ENCODE results near the gene TAAR8. TPM values are rescaled to one million over a fixed set of nuclear protein-coding genes. Genes with fewer than 3 reads are reported as not detected.
"Not testable (repeated sequence)": the region's sequence is repeated elsewhere in the genome, so short reads cannot be mapped to it uniquely, and the experiment has no call there.

TAAR8 gene
- total and polyA plus RNA-seq, 4 donors, result not detected

DNA sequence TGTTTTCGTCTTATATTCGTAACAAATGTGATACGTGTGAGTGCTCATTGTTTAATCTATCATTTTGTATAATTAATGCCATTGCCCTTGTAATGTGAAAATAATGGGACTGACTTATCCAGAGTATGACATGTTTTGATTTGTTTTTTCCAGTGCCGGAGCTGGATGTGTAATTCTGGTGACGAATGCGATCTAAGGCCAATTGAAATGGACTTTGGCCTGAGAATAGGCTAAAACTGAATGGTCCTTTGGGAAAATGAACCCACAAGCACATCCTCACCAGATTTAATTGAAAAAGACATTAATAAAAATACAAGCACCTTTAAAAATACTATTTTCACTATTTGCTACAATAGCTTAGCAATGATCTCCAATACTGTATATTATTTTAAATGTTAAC, 43.7 kb downstream of the TAAR8 start:
- no peaks in the 10 kb centered on the region for H3K27me3 ChIP-seq (ENCODE audit: control insufficient read depth in 3 of 3, insufficient read depth in 3 of 3, low read length in 2 of 3)
- H3K36me3 ChIP-seq (ENCODE audit: control insufficient read depth in 4 of 4, insufficient read depth in 4 of 4, low read length in 4 of 4), result no peaks in the 10 kb centered on the region
- 87 to 91% methylated on average over 6 of the region's 6 CpGs for WGBS, 2 donors
- no peak for DNase-seq
- H3K27ac ChIP-seq (ENCODE audit: low read depth in 1 of 2, low read length in 1 of 2), result no peak overlapping the region
- no peaks in the 10 kb centered on the region for H3K4me1 ChIP-seq (ENCODE audit: control insufficient read depth in 5 of 5, insufficient read depth in 5 of 5, low read length in 5 of 5)
- H3K4me3 ChIP-seq, result no peak overlapping the region
- H3K9me3 ChIP-seq (ENCODE audit: control insufficient read depth in 4 of 4, insufficient read depth in 3 of 4, low read length in 3 of 4), result no peaks in the 10 kb centered on the region
- no peak overlapping the region for H3K9ac ChIP-seq (ENCODE audit: insufficient read depth in 1 of 2, low read length in 2 of 2)
- TF ChIP-seq, protein P1, sequence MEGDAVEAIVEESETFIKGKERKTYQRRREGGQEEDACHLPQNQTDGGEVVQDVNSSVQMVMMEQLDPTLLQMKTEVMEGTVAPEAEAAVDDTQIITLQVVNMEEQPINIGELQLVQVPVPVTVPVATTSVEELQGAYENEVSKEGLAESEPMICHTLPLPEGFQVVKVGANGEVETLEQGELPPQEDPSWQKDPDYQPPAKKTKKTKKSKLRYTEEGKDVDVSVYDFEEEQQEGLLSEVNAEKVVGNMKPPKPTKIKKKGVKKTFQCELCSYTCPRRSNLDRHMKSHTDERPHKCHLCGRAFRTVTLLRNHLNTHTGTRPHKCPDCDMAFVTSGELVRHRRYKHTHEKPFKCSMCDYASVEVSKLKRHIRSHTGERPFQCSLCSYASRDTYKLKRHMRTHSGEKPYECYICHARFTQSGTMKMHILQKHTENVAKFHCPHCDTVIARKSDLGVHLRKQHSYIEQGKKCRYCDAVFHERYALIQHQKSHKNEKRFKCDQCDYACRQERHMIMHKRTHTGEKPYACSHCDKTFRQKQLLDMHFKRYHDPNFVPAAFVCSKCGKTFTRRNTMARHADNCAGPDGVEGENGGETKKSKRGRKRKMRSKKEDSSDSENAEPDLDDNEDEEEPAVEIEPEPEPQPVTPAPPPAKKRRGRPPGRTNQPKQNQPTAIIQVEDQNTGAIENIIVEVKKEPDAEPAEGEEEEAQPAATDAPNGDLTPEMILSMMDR (IDR thresholded peaks at IDR 0.05; ENCODE audit: control extremely low read depth, extremely low read depth), result no peak
- ATAC-seq (ENCODE audit: insufficient read depth, low FRiP score), result no peak

DNA sequence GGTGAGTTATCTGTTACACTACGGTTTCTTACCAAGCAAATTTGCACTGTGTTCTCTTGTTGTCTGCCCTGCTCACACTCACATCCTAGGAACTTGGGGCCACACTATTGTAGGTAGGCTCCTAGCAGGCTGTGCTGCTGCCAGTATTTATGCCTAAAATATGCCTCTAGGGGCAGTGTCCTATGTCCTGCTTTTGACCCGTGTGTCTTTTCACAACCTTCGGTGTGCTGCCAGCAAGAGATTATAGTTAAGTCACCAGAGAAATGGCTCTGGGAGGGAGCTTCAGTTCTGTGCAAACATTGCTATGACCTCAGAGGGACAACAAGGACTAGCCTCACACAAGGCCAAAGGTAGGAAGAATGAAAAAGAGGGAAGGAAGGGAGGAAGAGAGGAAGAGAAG, 46.0 kb downstream of the TAAR8 start:
- Histone ChIP-seq H3K27me3 (ENCODE audit: control insufficient read depth in 3 of 3, insufficient read depth in 3 of 3, low read length in 2 of 3) (no peaks in the 10 kb centered on the region), H3K4me3 (no peak overlapping the region), H3K4me1 (ENCODE audit: control insufficient read depth in 5 of 5, insufficient read depth in 5 of 5, low read length in 5 of 5) (no peaks in the 10 kb centered on the region), H3K9ac (ENCODE audit: insufficient read depth in 1 of 2, low read length in 2 of 2) (no peak overlapping the region), H3K27ac (ENCODE audit: low read depth in 1 of 2, low read length in 1 of 2) (no peak overlapping the region), H3K9me3 (ENCODE audit: control insufficient read depth in 4 of 4, insufficient read depth in 3 of 4, low read length in 3 of 4) (peaks cover 0 to 3% (median 0%) of the 10 kb centered on the region in 4 donors), H3K36me3 (ENCODE audit: control insufficient read depth in 4 of 4, insufficient read depth in 4 of 4, low read length in 4 of 4) (no peaks in the 10 kb centered on the region)
- TF ChIP-seq, protein P1 (IDR thresholded peaks at IDR 0.05; ENCODE audit: control extremely low read depth, extremely low read depth), result no peak
- DNase-seq, result no peak
- ATAC-seq (ENCODE audit: insufficient read depth, low FRiP score), result no peak
- WGBS, 2 donors, result 51 to 55% methylated on average over 3 of the region's 3 CpGs

DNA sequence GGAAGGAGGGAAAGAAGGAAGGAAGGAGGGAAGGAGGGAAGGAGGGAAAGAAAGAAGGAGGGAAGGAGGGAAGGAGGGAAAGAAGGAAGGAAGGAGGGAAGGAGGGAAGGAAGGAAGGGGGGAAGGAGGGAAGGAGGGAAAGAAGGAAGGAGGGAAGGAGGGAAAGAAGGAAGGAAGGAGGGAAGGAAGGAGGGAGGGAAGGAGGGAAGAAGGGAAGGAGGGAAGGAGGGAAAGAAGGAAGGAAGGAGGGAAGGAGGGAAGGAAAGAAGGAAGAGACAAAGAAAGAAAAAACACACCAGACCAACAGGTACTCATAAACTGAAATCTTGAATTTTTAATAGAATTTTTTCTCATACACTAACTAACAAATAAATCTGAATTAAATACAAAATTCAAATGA, 48.4 kb downstream of the TAAR8 start:
- not testable (repeated sequence) for H3K9ac ChIP-seq (ENCODE audit: insufficient read depth in 1 of 2, low read length in 2 of 2); H3K36me3 ChIP-seq (ENCODE audit: control insufficient read depth in 4 of 4, insufficient read depth in 4 of 4, low read length in 4 of 4); ATAC-seq (ENCODE audit: insufficient read depth, low FRiP score); H3K27me3 ChIP-seq (ENCODE audit: control insufficient read depth in 3 of 3, insufficient read depth in 3 of 3, low read length in 2 of 3); H3K4me1 ChIP-seq (ENCODE audit: control insufficient read depth in 5 of 5, insufficient read depth in 5 of 5, low read length in 5 of 5); H3K4me3 ChIP-seq; H3K9me3 ChIP-seq (ENCODE audit: control insufficient read depth in 4 of 4, insufficient read depth in 3 of 4, low read length in 3 of 4); DNase-seq; H3K27ac ChIP-seq (ENCODE audit: low read depth in 1 of 2, low read length in 1 of 2)

Small RNA genes lying within 50 kb of the gene (small RNA-seq; reads per million reads assigned to genes)
- gene TAAR7P (ENCODE audit: low replicate concordance), result not detected

Other genes with a start within 250 kb of the TAAR8 start
- gene MOXD1, start 151.2 kb upstream of the TAAR8 start, total RNA-seq, result 10 to 100 TPM; 30.8 to 37.5 TPM
- 1 to 10 TPM; 4.5 to 4.6 TPM for gene MOXD1, start 151.2 kb upstream of the TAAR8 start, polyA plus RNA-seq
- gene STX7, start 39.6 kb upstream of the TAAR8 start, total RNA-seq, result 10 to 100 TPM; 61.2 to 84.8 TPM
- 10 to 100 TPM; 14.8 to 39.3 TPM for gene STX7, start 39.6 kb upstream of the TAAR8 start, polyA plus RNA-seq
- gene TAAR9, start 14.4 kb upstream of the TAAR8 start, total RNA-seq, result not detected
- gene TAAR9, start 14.4 kb upstream of the TAAR8 start, polyA plus RNA-seq, result not detected
- gene TAAR6, start 17.6 kb downstream of the TAAR8 start, total RNA-seq, result not detected
- gene TAAR6, start 17.6 kb downstream of the TAAR8 start, polyA plus RNA-seq, result not detected
- not detected for gene TAAR5, start 37.1 kb downstream of the TAAR8 start, total RNA-seq
- not detected for gene TAAR5, start 37.1 kb downstream of the TAAR8 start, polyA plus RNA-seq
- gene TAAR2, start 71.6 kb downstream of the TAAR8 start, total RNA-seq, result not detected
- gene TAAR2, start 71.6 kb downstream of the TAAR8 start, polyA plus RNA-seq, result not detected
- gene TAAR1, start 106.5 kb downstream of the TAAR8 start, total RNA-seq, result not detected
- gene TAAR1, start 106.5 kb downstream of the TAAR8 start, polyA plus RNA-seq, result under 1 TPM in 1 of 2 donors, not detected in 1; 0.06 TPM
- gene VNN1, start 161.4 kb downstream of the TAAR8 start, total RNA-seq, result 1 to 10 TPM; 3.1 to 3.5 TPM
- 10 to 100 TPM in 1 of 2 donors, 1 to 10 TPM in 1; 2.2 to 64.9 TPM for gene VNN1, start 161.4 kb downstream of the TAAR8 start, polyA plus RNA-seq
- gene VNN2, start 205.2 kb downstream of the TAAR8 start, total RNA-seq, result 10 to 100 TPM; 10.3 to 34.0 TPM
- gene VNN2, start 205.2 kb downstream of the TAAR8 start, polyA plus RNA-seq, result 10 to 100 TPM in 1 of 2 donors, 1 to 10 TPM in 1; 2.8 to 59.8 TPM
- 10 to 100 TPM; 10.2 to 20.9 TPM for gene SLC18B1, start 246.0 kb downstream of the TAAR8 start, total RNA-seq
- gene SLC18B1, start 246.0 kb downstream of the TAAR8 start, polyA plus RNA-seq, result 10 to 100 TPM in 1 of 2 donors, 1 to 10 TPM in 1; 5.6 to 10.5 TPM